Suprapubic skin (tissue), 3 donors: ENCODE measurements around the gene DNAJB1.

Source experiments
- POLR2AphosphoS5 ChIP-seq, 3 donors: sonication (generic); formaldehyde crosslinking; IDR thresholded peaks; one replicate each; pipeline ENCODE4 v1.6.1; 2017; ENCODE audit warnings: antibody characterized with exemption in 3 of 3
- TF ChIP-seq, protein P1 (sequence below), 2 donors: fragments of 200-600 bp in 1 of 2; fragments of 450-650 bp in 1 of 2; sonication (generic) in 1 of 2; IDR thresholded peaks; one replicate each; pipeline ENCODE4 v1.5.1; 2016 to 2019; ENCODE audit warnings: antibody characterized with exemption in 2 of 2, mild to moderate bottlenecking in 1 of 2, moderate library complexity in 1 of 2

DNA sequence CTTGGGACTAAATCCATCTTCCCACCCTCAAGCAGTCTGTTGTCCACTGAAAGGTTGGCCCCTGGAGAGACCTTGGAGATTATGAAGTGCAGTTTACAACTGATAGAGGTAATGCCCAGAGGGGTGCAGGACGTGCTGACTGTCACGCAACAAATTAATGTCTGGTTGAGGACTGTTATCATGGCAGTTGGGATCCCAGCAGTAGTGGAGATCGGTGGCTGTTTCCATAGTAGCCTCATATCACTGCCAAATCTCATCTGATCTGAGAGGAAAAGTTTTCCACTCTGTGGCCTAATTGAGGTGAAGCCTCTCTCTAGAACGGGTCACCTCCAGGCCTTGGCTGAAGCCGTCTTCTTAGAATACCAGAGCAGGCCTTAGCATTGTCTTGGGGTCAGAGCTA is 15.3 kb upstream of the DNAJB1 start:
- no peak for TF ChIP-seq POLR2AphosphoS5 (IDR thresholded peaks at IDR 0.05)
- TF ChIP-seq, protein P1, sequence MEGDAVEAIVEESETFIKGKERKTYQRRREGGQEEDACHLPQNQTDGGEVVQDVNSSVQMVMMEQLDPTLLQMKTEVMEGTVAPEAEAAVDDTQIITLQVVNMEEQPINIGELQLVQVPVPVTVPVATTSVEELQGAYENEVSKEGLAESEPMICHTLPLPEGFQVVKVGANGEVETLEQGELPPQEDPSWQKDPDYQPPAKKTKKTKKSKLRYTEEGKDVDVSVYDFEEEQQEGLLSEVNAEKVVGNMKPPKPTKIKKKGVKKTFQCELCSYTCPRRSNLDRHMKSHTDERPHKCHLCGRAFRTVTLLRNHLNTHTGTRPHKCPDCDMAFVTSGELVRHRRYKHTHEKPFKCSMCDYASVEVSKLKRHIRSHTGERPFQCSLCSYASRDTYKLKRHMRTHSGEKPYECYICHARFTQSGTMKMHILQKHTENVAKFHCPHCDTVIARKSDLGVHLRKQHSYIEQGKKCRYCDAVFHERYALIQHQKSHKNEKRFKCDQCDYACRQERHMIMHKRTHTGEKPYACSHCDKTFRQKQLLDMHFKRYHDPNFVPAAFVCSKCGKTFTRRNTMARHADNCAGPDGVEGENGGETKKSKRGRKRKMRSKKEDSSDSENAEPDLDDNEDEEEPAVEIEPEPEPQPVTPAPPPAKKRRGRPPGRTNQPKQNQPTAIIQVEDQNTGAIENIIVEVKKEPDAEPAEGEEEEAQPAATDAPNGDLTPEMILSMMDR (IDR thresholded peaks at IDR 0.05) = no peak
